ENCODE measurements around the gene ROR2.

ROR2 gene

DNA sequence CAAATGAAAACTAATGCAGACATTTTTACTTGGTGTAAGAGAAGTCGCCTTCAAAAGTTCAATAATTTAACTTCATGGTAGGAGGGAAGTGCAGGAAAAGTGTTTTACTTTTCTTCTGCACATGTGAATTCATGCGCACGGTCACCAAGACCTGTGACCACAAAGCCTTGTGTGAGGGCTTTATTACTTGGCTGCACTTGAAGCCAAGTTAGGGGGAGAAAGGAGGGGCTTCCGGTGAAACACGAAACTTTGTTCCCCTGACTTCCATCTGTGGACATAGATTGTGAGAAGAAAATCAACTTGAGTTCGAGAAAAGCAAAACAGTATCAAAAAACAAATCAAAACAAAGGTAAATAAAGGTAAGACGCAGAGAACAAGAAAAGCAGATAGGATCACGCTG, 239.9 kb downstream of the ROR2 start:
- DNase-seq = no peak

DNA sequence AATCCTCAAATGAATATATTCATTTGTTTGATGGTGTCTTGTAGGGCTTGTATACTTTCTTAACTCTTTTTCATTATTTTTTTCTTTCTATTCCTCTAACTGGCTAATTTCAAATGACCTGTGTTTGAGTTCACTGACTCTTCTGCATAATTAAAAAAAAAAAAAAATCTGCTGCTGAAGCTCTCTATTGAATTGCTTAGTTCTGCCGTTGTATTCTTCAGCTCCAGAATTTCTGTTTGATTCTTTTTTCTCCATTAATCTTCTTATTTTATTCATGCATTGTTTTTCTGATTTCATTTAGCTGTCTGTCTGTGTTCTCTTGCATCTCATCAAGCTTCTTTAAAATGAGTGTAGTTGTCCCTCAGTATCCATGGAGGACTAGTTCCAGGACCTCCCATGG, 244.6 kb downstream of the ROR2 start:
- DNase-seq = no peak

DNA sequence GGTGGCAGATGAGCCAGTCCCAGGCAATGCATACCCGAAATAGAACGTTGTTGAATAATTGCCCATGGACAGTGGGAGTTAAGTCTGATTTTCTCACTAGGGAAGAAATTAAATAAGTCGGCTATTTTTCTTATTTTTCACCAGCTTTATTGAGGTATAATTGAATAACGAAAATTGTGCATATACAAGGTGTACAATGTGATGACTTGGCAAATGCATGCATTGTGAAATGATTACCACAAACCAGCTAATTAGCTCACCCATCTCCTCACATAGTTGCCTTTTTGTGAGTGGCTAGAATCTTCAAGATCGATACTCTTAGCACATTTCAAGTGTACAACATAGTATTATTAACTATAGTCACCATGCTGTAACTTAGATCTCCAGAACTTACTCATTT, 249.6 kb downstream of the ROR2 start:
- DNase-seq = no peak

DNA sequence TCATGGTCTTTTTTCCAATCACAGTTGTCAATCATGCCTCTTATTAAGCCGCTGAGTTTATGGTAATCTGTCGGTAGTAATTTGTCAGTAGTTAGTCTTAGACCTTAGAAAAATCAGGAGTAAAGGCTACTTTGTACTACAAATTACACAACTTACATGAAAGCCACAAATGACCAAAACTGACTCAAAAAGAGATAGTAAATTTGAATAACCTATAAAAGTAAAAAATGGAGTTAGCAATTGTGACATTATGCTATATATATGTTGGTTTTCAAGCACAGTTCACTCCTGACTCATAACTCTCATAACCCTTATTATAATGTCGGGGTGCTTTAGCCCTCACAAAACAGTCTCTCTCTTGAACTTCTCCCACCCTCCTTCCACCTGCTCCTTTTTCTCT, 251.8 kb downstream of the ROR2 start:
- DNase-seq = no peak

DNA sequence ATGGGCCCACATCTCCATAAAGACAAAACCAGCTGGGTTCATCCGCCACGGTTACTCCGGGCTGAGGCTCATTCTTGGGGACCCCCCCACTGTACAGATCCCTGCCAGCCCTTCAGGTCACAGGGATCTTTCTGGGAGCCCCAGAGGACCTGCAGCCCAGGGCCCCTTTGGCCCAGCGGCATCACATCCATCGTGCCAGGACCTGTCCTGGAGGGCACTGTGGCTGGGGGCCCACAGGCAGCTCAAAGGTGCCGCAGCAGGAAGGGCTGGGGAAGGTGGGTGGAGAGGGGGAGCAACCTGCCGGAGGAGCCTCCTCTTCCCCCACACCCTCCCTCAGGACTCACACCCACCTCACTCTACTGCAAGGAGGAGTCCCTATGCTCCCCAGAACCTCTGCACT, 252.8 kb downstream of the ROR2 start:
- DNase-seq = no peak

DNA sequence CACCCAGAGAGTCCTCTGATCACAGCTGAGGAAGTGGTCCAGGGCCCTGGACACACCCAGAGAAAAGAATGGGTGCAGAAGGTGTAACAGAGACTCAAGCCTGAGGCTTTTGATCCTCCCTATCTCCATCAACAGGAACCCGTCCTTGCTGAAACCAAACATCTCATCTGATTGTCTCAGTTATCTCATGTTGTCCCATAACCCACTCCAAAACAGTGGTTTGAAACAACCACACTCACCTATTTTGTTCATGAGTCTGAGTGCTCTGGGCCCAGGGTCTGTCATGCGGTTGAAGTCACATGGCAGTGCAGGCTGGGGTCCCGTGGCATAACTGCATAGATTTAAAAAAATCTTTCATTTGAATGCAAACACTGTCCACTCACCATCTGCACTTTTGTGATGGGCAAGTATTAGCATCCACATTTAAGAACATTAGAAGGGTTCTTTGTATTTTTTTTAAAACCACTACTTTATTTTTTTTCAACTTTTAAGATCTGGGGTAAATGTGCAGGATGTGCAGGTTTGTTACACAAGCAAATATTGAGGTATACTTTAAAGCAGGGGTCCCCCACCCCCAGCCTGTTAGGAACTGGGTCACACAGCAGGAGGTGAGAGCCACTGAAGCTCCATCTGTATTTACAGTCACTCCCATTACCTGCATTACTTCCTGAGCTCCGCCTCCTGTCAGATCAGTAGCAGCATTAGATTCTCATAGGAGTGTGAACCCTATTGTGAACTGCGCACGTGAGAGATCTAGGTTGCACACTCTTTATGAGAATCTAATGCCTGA, 255.8 kb downstream of the ROR2 start:
- peak; percentile 20 to 71 for DNase-seq

DNA sequence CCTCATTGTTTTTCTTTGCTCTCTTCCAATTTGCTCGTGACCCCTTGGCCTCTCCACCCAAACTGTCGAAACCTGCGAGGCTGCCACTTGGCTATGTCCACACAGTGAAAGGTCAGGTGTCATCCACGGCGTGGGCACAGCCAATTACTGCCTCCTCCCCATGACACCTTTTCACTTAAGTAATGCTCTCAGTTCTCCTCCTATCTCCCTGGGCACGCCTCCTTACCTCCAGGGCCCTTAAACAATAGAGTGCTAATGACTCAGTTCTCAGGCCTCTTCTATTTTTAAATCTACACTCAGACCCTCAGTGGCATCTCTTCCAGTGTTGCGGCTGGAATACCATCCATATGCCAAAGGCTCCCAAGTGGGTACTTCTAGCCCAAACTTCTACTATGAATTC, 256.8 kb downstream of the ROR2 start:
- no peak for DNase-seq

DNA sequence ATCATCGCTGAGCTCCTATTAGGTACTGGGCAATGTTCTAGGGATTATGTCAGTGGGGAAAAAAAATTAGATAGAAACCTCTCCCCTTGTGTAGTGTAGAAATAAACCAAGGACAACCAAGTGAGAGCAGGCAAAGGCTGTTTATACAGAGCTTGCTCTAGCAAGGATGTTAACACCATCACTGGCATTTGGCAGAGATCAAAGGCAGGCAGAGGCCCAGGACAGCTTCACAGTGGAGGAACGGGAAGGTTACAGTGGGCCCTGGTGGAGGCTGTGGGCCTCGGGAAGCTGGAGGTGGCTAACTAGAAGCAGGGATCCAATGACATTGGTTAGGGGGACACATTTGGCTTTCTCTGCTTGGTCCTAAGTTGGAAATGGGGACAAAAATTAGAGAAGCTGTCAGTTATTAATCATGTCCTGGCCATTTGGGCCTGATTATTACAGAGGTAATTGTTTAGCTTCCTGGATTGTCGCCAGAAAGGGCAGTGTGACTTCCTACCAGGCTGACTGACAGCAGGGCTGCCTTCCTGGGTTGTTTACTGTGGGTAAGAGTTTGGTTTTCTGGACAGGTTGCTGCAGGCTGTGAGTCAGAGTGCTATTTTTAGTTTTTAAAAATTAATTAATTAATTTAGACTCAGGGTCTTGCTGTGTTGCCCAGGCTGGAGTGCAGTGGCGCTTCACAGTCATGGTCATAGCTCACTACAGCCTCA, 259.3 kb downstream of the ROR2 start:
- peak; percentile 9 to 27 for DNase-seq

DNA sequence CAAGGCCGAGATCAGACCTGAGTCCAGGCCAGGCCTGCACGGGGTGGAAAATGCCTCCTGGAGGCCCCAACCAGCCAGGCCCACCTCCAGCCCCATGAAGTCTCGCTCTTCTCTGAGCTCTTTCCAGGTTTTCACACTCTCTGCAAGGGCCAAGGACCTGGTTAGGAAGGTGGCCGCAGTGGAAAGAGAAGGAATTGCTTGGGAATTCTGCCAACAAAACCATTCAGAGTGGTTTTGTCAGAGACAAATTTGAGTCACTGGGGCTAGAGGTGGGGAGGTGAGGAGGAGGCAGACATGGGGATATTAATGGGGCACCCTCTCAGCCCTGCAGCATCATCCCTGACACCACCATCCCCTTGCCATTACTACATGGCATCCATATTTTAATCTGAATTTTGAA, 261.0 kb downstream of the ROR2 start:
- DNase-seq = no peak

DNA sequence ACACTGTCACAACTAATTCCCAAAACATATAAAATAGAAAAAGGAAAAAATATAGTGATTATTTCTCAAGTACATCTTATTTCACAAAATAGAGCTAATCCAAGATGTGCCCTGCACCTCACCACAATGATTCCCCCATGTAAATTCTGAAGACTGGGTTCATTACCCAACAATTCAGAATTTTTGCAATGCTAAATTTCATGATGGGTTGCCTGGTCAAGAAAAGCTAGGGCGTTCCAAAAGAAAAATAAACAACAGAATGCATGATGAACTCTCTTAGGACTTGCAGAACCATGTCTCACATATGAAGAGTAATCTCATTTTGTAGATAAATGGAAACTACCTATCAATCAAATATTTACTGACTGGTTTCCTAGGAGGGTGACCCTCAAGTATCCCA, 266.8 kb downstream of the ROR2 start:
- no peak for DNase-seq

DNA sequence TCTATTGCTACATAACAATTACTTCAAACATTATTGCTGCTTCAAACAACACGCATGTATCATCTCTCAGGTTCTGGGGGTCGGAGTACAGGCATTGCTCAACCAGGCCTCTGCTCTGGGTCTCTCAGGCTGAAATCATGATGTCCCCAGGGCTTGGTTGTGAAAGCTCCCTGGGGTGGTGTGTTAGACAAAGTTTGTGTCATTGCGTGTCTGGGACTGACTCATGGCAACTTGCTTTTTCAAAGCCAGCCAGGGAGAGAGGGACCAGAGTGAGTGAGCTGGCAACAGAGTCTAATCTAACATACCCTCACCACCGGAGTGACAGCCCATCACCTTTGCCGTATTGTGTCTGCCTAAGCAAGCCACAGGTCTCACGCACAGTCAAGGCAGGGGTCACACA, 267.2 kb downstream of the ROR2 start:
- no peak for DNase-seq

DNA sequence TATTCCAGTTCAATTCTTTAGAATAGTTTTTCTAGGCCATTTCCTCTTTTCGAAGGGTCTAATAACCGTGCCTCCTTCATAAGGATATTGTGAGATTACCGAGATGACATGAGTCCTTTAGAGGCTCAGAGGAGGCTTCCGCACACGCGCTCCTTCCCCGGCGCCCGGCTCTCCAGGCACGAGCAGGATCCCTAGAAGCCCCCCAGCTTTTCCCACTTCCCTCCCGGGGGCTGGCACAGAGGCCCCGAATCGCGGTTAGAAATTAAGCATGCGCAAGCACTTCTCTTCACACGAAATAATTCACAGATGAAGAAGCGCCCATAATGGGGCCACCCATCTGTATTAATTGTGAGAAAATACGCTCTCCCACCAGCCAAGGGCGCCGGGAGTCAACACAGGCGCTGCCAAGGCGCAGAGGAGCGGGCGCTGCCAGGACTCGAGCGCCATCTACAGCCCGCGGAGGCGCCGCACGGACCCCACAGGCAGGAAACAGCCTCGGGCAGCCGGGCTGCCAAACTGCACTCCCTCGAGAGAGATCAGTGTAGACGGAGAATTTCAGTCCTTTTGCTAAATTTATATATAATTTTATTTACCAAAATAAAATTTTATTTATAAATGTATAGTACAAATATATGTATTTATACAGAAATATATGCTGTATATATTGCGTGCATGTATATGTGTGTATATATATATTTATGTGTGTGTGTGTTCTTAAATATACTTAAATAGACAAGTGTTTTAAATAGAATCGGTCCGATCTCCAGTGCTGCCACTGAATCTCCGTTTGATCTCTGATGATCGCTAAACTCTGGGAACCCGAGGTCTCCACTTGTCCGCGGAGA, 268.3 kb downstream of the ROR2 start:
- DNase-seq = peak; percentile 63 to 65

DNA sequence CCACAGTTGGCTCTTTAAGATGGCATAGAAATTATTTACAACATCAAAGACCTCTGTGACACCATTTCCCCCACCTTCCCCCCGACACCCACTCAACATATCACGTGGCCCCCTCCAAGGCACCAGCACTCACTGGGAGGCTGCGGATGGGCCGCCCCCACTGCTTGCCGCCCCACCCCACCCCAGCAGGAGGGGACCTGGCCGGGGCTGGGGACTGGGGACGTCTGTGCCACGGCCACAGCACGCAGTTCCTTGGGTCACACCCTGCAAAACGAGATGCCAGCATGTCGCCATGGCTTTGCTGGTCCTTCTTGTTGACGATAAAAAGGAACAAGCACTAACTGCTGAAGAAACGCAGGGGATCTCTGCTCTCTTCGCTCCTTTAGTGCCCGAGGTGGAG, 269.0 kb downstream of the ROR2 start:
- no peak for DNase-seq

DNA sequence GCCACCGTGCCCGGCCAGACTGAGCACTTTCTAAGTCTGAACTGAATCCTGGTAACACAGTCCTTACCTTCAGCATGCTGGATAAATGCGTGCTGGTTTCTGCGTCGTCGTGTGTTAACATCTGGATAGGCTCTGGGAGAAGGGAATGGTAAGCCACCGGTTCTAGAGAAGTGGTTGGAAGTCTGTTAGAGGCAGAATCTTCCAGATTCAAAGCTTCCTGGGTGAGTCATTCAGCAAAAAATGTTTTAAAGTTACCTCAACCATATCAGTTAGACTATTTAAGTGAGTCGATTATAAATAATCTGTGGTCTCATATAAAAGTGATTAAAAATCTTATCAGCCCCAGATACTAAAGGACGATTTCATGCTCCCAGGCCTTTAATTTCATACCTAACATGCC, 269.9 kb downstream of the ROR2 start:
- DNase-seq = no peak

DNA sequence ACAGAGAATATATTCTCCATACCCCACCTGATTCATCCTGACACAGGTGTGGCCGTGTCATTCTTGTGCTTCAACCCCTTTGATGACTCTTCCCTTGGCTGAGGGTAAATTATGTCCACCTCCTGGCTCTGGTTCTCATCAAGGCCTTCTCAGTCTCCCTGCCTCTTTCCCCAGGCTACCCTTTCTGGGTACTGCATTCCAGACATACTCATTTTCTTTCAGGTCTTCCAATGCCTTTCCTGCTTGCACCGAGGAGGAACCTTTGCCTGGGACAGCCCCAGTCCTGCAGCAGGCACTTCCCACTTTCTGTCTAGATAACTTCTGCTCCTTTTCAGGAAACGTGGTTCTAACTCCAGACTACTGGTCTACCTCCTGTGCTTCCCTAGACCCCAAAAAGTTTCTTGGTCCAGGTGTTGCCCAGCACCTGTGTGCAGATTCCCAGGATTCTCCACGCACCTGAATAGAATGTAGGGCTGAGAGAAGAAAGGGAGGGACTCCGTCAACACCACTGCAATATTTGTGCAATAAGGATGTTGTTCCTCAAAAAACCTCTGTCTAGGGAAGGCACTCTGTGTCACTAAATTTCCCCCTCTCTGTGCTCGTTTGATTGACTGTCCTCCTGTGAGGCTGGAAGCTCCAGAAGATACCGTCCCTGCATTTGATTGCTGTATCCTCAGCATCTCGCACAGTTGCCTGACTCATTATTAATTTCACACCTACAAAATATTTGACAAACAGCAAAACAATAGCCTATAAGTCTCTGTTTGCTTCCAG, 271.0 kb downstream of the ROR2 start:
- no peak for DNase-seq

DNA sequence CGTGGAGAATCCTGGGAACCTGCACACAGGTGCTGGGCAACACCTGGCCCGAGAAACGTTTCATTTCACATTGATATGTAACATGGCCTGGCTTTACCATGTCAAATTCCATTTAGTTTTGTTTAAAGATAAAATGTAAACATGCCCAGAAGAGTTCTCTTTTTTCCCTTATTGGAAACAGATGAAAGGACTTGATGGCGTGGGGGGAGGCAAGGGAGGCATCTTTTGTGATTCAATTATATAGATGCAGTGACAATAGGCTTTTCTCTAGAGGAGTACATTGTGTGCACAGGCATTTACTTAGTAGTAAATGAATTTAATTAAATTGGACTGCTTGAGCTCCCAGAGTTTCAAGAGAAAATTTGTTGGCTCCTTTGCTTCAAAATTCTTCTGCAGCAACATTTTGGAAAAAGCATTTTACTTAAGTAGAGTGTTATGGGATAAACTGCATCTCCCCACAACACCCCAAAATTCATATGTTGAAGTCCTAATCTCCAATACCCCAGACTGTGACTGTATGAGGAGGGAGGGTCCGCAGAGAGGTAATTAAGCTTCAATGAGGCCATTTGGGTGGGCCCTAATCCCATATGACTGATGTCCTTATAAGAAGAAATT, 272.1 kb downstream of the ROR2 start:
- peak; percentile 32 to 37 for DNase-seq

DNA sequence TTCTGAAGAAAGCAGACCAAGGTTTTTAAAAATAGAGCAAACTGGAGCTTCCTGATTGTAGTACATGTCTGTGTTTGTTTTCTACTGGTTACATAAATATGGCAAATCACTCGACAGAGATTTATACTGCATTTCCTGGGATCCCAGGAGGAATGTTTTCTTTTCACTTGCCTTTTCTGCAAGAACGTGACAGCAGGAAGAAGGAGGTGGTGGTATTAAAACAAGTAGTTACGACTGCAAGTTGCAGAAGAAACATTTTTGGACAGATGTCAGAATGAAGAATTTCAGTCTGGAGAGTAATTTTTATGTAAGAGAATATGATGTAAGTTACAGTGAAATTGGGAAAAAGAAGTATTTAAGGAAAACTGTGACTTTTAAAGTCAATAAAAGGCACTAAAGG, 272.7 kb downstream of the ROR2 start:
- no peak for DNase-seq

DNA sequence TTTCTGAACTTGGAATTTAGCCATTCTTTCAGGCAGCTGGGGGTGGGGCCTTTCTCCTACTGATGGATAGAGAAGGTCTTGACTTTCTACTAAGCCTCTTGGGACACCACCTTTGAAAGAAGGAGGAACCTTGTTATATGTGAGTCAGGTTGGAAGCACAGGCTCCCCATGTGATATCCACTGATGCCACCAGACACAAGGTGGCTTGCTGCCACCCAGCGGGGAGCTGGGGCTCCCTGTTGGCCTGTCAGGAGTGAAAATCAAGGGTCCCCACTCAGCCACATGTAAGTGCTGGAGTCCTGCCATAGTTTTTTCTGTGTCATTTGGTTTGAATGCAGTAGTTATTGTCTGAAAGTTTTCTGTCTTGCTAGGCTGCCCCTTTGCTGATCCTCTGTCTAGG, 274.0 kb downstream of the ROR2 start:
- DNase-seq = no peak

DNA sequence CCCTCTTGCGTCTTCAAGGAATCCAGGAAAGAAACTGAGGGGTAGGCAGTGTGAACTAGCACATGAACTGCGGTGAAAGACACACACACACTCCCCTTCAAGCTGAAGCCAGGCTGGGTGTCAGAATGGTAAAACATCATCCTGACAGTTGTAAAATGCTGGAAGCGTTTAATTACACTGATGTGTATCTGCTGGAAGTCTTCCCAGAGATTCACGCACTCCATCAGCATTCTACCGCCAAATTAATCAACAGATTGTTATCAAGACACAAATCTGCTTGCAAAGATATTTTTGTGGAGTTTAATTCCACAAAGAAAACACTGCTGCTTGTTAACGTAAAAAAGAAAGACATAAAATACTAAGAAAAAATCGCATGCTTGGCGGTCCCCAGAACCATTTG, 285.4 kb downstream of the ROR2 start:
- no peak for DNase-seq

DNA sequence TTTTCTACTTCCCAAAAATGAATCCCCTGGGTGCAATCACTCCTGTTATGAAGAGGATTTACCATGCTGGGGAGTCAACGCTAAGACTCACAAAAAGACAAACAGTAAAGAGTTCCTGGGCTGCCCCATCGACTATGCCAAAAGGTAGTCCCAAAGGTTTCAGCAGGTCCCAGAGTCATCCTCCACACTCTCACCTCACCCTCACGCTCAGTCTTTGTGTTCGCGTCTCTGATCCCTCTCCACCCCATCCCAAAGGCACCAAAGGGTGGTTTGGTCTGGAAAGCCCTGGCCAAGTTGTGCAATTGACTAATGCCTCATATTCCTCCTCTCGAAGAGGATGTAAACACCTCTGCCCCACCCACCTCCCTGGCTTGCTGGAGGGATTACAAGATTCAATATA, 286.2 kb downstream of the ROR2 start:
- DNase-seq = no peak

DNA sequence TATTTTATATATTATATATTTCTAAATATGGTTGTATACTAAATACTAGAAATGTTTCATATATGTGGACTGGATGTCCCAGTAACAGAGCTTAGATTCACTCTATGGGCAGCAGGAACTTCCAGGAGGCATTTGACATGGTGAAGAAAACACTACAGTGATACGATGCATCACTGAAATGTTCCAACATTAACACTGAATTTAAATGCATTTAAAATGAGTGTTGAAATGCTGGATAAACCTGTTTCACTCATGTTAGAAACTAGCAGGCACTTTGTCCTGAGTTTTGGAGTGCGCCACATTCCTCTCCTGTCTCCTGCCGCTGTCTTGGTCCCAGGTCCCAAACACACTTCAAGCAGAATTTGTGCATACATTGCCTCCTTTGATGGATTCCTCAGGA, 288.6 kb downstream of the ROR2 start:
- DNase-seq = no peak

DNA sequence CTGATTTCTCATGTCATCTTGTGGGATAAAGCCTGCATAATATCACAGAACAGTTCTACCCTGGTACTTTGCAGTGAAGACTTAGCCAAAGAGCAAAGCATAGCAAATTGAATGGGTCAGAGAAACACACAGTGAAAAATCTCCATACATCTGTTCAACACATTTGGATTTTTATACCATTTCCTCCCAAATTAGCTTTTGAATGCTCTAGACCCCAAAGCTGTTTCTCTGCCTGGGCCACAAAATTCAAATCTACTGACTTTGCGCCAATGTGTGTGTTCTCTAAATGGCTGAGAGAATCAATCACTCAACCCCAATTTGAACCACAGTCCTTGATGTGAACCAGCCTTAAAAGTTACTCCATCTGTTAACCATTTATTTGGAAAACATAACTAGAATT, 289.5 kb downstream of the ROR2 start:
- no peak for DNase-seq
